Fibroblast of skin of right quadriceps (primary cell): ENCODE data around the gene ATAT1.

Experiments used
- DNase-seq: peaks from one replicate; pipeline ENCODE4 v3.0.0-alpha.2; 2013

Gene ATAT1

GRCh38 chr6:30684386-30685156, 57.9 kb downstream of the ATAT1 start:
- DNase-seq = peak; percentile 44

GRCh38 chr6:30685157-30686008, 58.7 kb downstream of the ATAT1 start:
- peak; percentile 24 for DNase-seq

GRCh38 chr6:30686009-30686907, 59.6 kb downstream of the ATAT1 start, which contains the start of gene PPP1R18:
Gene PPP1R18 (minus strand): TSS chr6:30686645. CDS start chr6:30686018, 627 bp downstream.
- DNase-seq = peak; percentile 66

DNA sequence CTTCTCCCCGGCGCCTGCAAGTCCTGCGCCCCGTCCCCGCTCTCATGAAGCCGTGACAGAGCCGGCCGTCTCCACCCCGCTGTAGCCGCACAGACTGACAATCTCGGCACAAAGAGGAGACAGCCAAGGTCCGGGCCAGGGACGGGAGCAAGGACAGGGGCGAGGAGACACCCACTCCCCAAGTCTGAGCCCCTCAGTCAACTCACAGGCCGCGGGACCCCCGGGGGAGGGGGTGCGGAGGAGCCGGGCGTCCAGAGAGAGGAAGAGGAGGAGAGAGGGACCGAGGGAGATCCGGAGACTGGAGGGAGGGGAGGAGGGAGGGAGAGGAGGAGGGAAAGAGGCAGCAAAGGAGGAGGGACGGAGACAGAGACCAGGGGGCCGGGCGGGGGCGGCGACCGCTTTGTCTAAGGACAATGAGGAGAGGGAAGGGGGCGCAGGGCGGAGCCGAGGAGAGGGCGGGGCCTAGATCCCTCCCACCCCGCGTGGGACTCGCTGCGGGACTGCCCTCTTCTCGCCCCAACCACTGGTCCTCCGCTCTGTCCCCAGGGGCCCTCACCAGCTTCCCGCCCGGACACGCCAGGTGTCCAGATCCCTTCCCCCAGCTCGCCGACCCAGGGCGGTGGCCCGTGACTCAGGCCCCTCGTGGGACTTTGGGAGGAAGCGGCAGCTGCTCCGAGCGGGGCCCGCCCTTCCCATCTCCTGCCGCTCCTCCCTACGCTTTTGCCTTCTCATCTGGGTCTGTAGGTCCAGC, 60.4 kb downstream of the ATAT1 start:
- peak; percentile 97 for DNase-seq

DNA sequence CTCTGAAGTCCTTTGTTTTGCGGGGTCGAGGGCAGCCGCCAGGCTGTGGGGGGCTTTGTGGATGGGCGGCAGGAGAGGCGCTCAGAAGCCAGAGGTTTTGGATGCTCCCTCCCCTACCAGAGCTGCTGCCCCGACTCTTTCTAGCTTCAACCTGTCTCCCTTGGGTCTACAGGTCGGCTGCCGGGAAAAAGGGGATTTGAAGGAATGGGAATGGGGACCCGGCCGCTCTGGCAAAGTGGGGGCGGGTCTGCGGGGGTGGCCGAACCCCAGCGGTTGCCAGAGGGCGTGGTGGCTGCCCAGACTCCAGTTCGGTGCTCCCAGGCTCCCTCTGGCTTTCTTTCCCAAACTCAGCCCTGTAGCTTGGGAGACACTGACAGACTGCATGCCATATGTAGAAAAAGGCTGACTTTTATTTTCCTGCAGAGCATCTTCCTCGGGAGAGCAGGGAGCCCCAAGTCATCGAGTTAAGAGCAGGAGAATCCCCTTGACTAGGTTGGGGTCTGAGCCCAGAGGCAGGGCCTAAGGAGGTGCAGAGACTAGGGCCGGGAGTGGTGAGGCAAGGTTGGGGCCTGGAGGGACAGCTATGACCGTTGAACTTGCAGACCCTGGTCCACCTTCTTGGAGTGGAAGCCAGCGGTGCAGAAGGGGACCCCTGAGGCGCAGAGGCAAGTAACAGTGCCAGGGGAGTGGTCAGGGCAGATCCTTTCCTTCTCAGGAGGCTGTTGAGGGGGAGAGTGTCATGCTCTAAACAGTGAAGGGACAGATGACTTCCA, 61.2 kb downstream of the ATAT1 start:
- peak; percentile 48 for DNase-seq

GRCh38 chr6:30688569-30688968, 61.9 kb downstream of the ATAT1 start:
- no peak for DNase-seq

DNA sequence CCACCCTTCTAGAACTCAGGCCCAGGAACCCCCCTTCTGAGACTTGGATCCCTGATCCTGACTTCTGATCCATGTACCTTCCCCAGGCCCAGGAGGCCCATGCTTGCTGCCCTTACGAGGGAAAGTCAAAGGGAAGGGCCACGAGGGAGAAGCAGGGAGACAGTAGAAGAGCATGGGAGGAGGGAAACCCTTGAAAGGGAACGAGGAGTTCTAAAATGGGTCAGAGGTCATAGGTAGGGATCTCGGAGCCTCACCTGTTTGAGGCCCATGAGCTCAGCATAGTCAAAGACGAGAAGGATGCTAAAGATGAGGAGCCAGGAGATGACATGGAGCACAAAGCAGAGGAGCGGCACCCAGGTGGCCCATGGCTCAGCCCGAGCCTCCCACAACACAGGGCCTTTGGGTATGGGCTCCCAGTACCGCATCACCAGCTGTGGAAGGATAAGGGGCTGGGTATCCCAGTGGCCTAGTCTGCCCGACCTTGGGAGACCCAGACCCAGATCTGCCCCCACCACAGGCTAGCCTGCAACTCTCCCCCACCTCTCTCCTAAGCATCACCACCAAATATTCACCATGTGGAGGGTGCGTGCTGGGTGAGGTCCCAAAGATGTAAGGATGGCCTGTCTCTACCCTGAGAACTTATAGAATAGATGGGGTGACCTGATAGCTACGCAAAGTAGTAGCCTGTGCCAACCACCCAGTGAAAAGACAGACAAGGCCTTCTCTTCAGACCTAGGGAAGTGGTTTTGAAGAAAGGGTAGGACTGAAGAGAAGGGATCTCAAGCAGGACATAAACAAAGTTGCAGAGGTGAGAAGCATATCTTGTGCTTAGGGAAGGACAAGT, 62.6 kb downstream of the ATAT1 start:
- no peak for DNase-seq

GRCh38 chr6:30689985-30690384, 63.3 kb downstream of the ATAT1 start:
- no peak for DNase-seq

DNA sequence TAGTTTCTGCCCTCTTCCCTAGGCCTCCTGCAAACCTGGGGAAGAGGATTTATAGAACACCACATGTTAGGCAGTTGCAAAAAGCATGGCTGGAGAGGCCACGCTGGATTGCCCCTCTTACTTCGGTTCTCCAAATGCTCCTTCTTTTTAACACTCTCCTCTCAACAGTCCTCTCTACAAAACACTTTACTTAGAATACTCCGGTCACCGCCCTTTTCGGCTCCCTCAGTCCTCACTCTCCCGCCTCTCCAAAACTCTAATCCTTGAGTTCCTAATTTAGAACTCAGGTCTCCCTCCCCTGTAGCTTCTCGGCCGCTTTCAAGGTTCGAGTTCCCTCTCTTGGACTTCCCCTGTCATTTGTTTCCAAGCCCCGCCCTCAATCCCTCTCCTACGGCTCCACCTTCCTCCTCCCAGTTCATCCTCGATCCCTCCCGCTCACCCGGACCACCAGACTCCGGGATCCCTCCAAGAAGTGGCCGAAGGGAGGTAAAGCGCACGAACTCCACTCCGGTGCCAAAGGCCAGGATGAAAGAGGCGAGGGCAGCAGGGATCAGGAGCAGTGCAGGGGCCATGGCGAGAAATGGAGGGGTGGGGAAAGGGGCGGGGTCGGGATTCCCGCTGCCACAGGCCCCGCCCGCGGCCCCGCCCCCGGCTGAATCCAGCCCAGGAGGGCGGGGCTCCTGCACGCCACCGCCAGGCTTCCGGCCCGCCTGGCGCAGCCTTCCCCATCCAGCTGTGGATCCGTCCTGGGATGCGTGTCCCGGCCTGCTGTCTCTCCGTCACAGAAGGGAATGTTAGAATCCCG, 63.9 kb downstream of the ATAT1 start, which contains the start of gene NRM:
Gene NRM (minus strand): TSS at position 582 of the 805 bp plus-strand sequence. CDS start 10 bp downstream, at position 572.
- DNase-seq = peak; percentile 83

GRCh38 chr6:30691208-30691847, 64.7 kb downstream of the ATAT1 start:
- DNase-seq = no peak
